ENCODE data around the gene UBE2D1.

GRCh38 chr10:58371473-58371872, 36.7 kb downstream of the UBE2D1 start:
- TF ChIP-seq POLR2A (IDR thresholded peaks at IDR 0.05; ENCODE audit: control extremely low read depth in 1 of 2, low read depth in 2 of 2, low read length in 2 of 2) (no peak), EZH2 (IDR thresholded peaks at IDR 0.05; ENCODE audit: low read depth, low read length, severe bottlenecking) (no peak), TBP (IDR thresholded peaks at IDR 0.05; ENCODE audit: low read depth, low read length) (no peak), MAX (IDR thresholded peaks at IDR 0.05) (no peak), JUN (IDR thresholded peaks at IDR 0.05; ENCODE audit: low read depth, low read length) (no peak), CEBPB (IDR thresholded peaks at IDR 0.05; ENCODE audit: low read depth, low read length) (no peak), POLR2AphosphoS5 (IDR thresholded peaks at IDR 0.05; ENCODE audit: low read depth, low read length) (no peak), TEAD4 (IDR thresholded peaks at IDR 0.05; ENCODE audit: low read depth, low read length) (no peak), RAD21 (IDR thresholded peaks at IDR 0.05 in 1 of 2, conservative IDR thresholded peaks at IDR 0.05 in 1 of 2; ENCODE audit: low read depth in 2 of 2, low read length in 2 of 2) (no peak), SP4 (IDR thresholded peaks at IDR 0.05; ENCODE audit: low read length) (no peak), USF2 (IDR thresholded peaks at IDR 0.05; ENCODE audit: low read length) (no peak)
- TF ChIP-seq, protein P1, sequence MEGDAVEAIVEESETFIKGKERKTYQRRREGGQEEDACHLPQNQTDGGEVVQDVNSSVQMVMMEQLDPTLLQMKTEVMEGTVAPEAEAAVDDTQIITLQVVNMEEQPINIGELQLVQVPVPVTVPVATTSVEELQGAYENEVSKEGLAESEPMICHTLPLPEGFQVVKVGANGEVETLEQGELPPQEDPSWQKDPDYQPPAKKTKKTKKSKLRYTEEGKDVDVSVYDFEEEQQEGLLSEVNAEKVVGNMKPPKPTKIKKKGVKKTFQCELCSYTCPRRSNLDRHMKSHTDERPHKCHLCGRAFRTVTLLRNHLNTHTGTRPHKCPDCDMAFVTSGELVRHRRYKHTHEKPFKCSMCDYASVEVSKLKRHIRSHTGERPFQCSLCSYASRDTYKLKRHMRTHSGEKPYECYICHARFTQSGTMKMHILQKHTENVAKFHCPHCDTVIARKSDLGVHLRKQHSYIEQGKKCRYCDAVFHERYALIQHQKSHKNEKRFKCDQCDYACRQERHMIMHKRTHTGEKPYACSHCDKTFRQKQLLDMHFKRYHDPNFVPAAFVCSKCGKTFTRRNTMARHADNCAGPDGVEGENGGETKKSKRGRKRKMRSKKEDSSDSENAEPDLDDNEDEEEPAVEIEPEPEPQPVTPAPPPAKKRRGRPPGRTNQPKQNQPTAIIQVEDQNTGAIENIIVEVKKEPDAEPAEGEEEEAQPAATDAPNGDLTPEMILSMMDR (IDR thresholded peaks at IDR 0.05; ENCODE audit: control extremely low read depth in 1 of 3, insufficient read depth in 1 of 3, low read depth in 1 of 3, low read length in 3 of 3): no peak
- TF ChIP-seq, protein P2, sequence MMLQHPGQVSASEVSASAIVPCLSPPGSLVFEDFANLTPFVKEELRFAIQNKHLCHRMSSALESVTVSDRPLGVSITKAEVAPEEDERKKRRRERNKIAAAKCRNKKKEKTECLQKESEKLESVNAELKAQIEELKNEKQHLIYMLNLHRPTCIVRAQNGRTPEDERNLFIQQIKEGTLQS (IDR thresholded peaks at IDR 0.05; ENCODE audit: insufficient read depth, low read depth, low read length): no peak

All from H1 (cell line).